COLO668 (cell line): ENCODE data around the gene HOXA5.

Experiments
- DNase-seq: peaks from one replicate; lab custom pipeline; 2025; ENCODE audit not compliant: unreplicated experiment; lab: John Stamatoyannopoulos, UW

HOXA5 gene

DNA sequence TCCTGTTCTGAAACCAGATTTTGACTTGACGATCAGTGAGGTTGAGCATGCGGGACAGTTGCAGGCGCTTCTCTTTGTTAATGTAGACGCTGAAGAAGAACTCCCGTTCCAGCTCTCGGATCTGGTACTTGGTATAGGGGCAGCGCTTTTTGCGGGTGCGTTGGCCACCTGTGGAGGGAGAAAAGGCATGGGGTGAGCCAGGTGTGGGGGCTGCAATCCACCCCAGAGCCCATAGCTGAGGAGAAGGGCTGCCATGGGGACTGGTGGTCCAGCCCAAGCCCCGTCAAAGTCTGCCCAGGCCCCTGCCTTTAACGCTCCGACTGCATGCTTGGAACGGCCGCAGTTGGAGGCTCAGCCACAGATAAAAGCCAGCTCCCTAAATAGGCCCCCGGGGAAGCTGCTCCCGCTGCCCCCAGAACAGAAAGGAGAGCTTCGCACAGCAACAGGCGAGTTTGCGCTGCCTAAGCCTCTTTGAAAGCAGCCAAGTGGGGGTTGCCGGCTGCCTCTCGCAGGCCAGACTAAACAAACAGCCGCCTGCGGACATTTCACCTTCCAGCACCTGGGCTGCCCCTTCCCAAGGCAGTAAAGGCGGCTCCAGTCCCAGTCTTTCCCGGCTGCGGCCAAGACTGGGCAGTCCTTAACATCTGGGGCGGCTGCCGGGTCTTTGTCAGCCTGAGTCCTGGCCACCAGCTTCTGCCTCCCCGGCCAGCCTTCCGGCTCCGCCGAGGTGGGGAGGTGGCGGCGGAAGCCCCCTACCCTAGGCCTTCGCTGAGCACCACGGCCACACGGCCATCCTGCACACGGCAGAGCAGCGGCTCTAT lies 39.6 kb upstream of the HOXA5 start:
- peak; percentile 82 for DNase-seq

- DNase-seq, result no peak
Observed at GRCh38 chr7:27182285-27182841, 38.9 kb upstream of the HOXA5 start.

GRCh38 chr7:27181795-27182275 lies 38.4 kb upstream of the HOXA5 start:
- DNase-seq, result no peak

GRCh38 chr7:27180431-27181420 lies 37.2 kb upstream of the HOXA5 start:
- DNase-seq, result no peak

- peak; percentile 97 for DNase-seq
Observed at GRCh38 chr7:27179503-27180430, 36.3 kb upstream of the HOXA5 start.

GRCh38 chr7:27179030-27179429 lies 35.5 kb upstream of the HOXA5 start:
- no peak for DNase-seq

DNA sequence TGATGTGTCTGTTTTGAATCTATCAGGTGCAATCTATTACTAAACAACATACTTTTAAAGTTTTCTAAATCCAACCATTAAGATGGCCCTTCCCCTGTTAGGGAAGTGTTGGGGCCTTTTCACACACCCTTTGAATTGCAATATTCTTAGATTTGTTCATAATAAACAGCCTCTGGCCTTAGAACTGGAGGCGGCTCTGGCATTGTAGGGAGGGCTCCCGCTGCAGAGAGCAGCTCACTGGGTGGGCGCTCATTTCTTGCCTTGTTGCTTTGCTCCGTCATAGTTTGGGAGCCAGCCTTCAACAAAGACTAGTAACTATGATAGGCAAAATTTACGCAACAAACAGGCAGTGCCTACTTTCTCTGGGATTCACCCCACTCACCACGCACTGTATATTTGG lies 34.9 kb upstream of the HOXA5 start:
- DNase-seq, result no peak

DNA sequence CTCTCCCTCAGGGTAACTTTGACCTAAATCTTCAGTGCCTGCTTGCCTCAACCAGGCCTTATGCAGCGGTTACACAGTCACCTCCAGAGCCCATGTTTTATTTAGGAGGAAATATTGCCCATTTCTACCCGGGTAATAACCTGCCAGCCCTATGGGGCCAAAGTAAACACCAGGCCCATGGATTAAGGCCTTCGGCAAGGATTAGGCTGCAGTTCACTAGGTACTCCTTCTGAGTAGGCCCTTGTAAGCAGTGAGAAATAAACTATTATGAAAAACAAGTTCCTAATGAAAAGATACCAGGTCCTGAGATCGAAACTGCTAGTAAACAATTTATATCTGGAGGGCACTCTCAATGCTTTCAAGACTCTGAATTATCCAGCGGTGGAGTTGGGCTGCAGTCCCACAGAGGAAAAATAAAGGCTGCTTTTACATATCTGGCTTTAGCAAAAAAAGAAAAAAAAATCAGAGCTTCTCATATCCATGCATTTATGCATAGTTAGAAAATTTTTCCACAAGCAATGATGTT lies 34.4 kb upstream of the HOXA5 start:
- DNase-seq, result no peak

- no peak for DNase-seq
Observed at GRCh38 chr7:27176962-27177794, 33.7 kb upstream of the HOXA5 start.

DNA sequence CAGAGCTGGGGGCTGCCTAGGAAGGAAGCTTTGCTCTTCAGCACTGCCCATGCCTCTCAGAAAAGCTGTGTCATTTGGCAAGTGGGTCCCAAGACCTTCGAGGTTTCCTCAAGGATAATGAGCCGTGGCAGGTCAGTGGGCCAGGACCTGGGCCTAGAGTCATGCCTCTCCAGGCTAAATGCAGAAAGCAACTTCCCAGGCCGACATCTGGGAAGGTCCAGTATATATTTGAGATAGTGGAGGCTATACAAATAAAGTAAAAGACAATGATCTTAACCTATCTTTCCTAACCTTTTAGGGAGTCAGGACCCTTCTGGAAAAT lies 33.0 kb upstream of the HOXA5 start:
- DNase-seq, result no peak

DNA sequence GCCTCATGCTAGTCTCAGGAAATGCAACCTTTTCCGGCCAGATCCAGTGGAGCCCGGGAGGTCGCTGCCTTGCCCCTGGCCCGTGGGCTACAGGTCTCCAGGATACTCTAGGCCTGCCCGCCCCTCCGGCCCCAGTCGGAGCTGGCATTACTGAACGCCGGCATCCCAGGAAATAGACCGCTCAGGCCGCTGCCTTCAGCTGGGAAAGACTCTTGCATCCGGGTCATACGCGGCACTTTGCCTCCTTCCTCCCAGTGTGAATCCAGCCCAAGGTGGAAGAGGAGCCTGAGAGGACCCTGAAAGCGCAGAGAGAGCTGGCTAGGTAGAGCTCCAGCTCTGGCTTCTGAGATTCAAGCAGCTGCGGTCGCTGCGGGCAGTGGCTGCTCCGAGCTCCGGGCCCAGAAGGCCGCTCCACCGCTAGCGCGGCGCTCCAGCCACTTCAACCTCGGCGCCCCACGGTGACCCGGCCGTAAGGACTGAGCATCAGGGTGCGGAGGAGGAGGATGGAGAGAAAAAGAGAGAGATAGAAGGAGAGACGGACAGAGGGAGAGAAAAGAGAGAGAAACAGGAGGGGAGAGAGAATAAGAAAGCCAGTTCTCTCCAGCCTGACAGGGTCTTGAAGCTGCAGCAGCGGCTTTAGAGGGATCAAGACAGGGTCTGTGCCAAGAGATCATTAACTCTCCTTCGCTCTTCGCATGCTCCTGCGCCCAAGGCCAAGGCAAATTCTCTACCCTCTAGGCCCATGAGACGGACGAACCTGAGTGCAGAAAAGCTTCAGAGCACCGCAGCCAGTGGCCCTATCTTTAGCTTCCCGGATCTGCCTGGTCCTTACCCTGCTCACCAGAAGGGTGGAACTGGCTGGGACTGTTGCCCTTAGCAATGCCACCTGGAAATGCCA lies 32.4 kb upstream of the HOXA5 start:
- no peak for DNase-seq

DNA sequence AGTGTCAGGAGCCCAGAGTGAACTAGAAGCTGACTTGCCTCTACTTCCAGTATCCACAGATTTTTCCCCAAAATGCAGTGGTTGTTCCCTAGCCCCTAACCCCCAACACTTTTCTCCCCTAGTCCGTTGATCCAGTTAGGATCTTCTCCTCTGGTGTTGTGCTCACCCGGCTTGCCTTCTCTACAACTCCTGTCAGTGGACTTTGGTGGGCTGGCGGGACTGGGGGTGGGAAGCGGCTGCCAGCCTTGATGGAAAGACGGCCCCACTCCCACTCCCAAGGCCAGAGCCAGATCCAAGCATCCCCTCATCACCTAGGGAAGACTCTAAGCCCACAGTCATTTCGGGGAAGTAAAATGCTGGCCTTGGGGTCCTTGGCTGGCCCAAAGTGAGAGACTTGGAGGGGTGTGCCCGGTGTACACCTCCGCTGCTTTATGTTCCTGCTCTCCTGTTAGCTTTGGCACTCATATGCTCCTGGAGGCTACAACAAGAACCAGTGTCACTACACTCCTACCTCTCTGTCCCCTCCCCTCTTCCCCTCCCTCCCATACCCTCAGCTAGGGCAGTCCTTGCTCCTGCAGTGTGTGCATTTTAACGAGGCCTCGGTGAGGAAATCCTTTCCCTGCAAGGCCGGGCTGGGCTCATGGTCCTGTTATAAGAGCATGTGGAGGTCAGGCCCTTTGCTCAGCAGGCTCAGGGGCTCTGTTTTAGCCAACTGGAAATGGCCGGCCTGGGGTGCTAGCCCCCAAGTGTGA lies 31.6 kb upstream of the HOXA5 start:
- no peak for DNase-seq

- DNase-seq, result peak; percentile 84
Observed at GRCh38 chr7:27173956-27174873, 30.7 kb upstream of the HOXA5 start, which contains the start of gene HOXA10. Gene HOXA10 (minus strand): TSS chr7:27174320. CDS start chr7:27174306, 14 bp downstream.

- peak; percentile 86 for DNase-seq
Observed at GRCh38 chr7:27173511-27173955, 30.1 kb upstream of the HOXA5 start.

- peak; percentile 92 for DNase-seq
Observed at GRCh38 chr7:27172823-27173510, 29.5 kb upstream of the HOXA5 start.

DNA sequence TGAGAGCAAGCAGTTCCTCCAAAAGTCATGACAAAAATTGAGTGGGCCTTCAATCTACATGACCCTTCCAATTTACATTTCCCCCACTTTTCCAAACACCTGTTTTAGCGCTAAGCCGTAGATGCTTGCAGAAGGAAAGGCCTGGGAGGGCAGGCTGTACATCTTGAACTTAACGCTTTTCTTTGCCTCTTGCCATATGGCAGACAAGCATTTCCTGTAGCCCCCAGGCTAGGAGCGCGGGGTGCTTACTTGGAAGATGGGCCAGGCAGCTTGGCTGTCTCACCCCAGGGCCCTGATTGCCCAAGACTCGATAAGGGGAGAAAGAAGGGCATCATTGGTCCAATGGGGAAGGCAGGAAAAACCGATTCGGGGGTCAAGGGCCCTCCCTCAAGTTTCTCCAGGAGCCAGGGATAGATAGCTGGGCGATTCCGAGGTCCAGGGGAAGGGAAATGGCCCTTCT lies 28.9 kb upstream of the HOXA5 start:
- DNase-seq, result no peak
